Measurements from ENCODE around the gene PTRH1. TPM values are rescaled to one million over a fixed set of nuclear protein-coding genes. Genes with fewer than 3 reads are reported as not detected.
A peak's percentile ranks its signal among the peaks of the same experiment; 100 is the strongest.

Gene PTRH1
- total and polyA plus RNA-seq, 4 donors, result 8.6 to 41.7 (median 24.7) TPM

GRCh38 chr9:127706836-127707241, 8.6 kb downstream of the PTRH1 start, which contains the start of gene CFAP157:
TSS of gene CFAP157 (plus strand) at chr9:127706988. CDS start at chr9:127707032, 44 bp downstream.
- H3K27ac ChIP-seq (ENCODE audit: low read depth in 1 of 2, low read length in 1 of 2), result no peak within 1 kb of the TSS
- no peak within 1 kb of the TSS for H3K4me3 ChIP-seq
- DNase-seq, result peak in 2 of 3 donors; percentile 8 to 26
- H3K27me3 ChIP-seq (ENCODE audit: control insufficient read depth in 3 of 3, insufficient read depth in 3 of 3, low read length in 2 of 3), result no peaks in the 10 kb centered on the region
- no peaks in the 10 kb centered on the region for H3K9me3 ChIP-seq (ENCODE audit: control insufficient read depth in 4 of 4, insufficient read depth in 3 of 4, low read length in 3 of 4)
- H3K9ac ChIP-seq (ENCODE audit: insufficient read depth in 1 of 2, low read length in 2 of 2), result no peak within 1 kb of the TSS
- peaks cover 0 to 5% (median 0%) of the 10 kb centered on the region in 5 donors for H3K4me1 ChIP-seq (ENCODE audit: control insufficient read depth in 5 of 5, insufficient read depth in 5 of 5, low read length in 5 of 5)
- ATAC-seq (ENCODE audit: insufficient read depth, low FRiP score), result peak; percentile 59
- 66 to 67% methylated on average over 11 of the region's 11 CpGs for WGBS, 2 donors
- no peaks in the 10 kb centered on the region for H3K36me3 ChIP-seq (ENCODE audit: control insufficient read depth in 4 of 4, insufficient read depth in 4 of 4, low read length in 4 of 4)
- TF ChIP-seq CTCF (IDR thresholded peaks at IDR 0.05; ENCODE audit: control extremely low read depth, extremely low read depth), result no peak

GRCh38 chr9:127705577-127706379, 9.7 kb downstream of the PTRH1 start:
- Histone ChIP-seq H3K4me1 (ENCODE audit: control insufficient read depth in 5 of 5, insufficient read depth in 5 of 5, low read length in 5 of 5) (peaks cover 0 to 5% (median 0%) of the 10 kb centered on the region in 5 donors), H3K4me3 (no peak overlapping the region), H3K27ac (ENCODE audit: low read depth in 1 of 2, low read length in 1 of 2) (no peak overlapping the region), H3K9me3 (ENCODE audit: control insufficient read depth in 4 of 4, insufficient read depth in 3 of 4, low read length in 3 of 4) (no peaks in the 10 kb centered on the region), H3K9ac (ENCODE audit: insufficient read depth in 1 of 2, low read length in 2 of 2) (no peak overlapping the region), H3K36me3 (ENCODE audit: control insufficient read depth in 4 of 4, insufficient read depth in 4 of 4, low read length in 4 of 4) (no peaks in the 10 kb centered on the region), H3K27me3 (ENCODE audit: control insufficient read depth in 3 of 3, insufficient read depth in 3 of 3, low read length in 2 of 3) (no peaks in the 10 kb centered on the region)
- ATAC-seq (ENCODE audit: insufficient read depth, low FRiP score) (no peak), DNase-seq (peak in 1 of 3 donors; percentile 17)
- 88 to 91% methylated on average over 12 of the region's 12 CpGs for WGBS, 2 donors
- TF ChIP-seq CTCF (IDR thresholded peaks at IDR 0.05; ENCODE audit: control extremely low read depth, extremely low read depth), result no peak

- no peak for TF ChIP-seq CTCF (IDR thresholded peaks at IDR 0.05; ENCODE audit: control extremely low read depth, extremely low read depth)
- no peaks in the 10 kb centered on the region for H3K9me3 ChIP-seq (ENCODE audit: control insufficient read depth in 4 of 4, insufficient read depth in 3 of 4, low read length in 3 of 4)
- H3K9ac ChIP-seq (ENCODE audit: insufficient read depth in 1 of 2, low read length in 2 of 2), result no peak overlapping the region
- H3K27me3 ChIP-seq (ENCODE audit: control insufficient read depth in 3 of 3, insufficient read depth in 3 of 3, low read length in 2 of 3), result no peaks in the 10 kb centered on the region
- H3K4me3 ChIP-seq, result no peak overlapping the region
- H3K36me3 ChIP-seq (ENCODE audit: control insufficient read depth in 4 of 4, insufficient read depth in 4 of 4, low read length in 4 of 4), result no peaks in the 10 kb centered on the region
- peaks cover 0 to 9% (median 0%) of the 10 kb centered on the region in 5 donors for H3K4me1 ChIP-seq (ENCODE audit: control insufficient read depth in 5 of 5, insufficient read depth in 5 of 5, low read length in 5 of 5)
- 78 to 80% methylated on average over 9 of the region's 9 CpGs for WGBS, 2 donors
- ATAC-seq (ENCODE audit: insufficient read depth, low FRiP score) (no peak), DNase-seq (no peak)
- no peak overlapping the region for H3K27ac ChIP-seq (ENCODE audit: low read depth in 1 of 2, low read length in 1 of 2)
Measured at GRCh38 chr9:127703289-127703946, 12.0 kb downstream of the PTRH1 start.
